GM12873 (cell line): ENCODE measurements around the gene TTC9B.

ENCODE experiments used
- CTCF ChIP-seq: IDR thresholded peaks from 2 replicates; pipeline ENCODE4 v1.5.1; 2012; ENCODE audit warnings: low read depth, mild to moderate bottlenecking, moderate library complexity, low read length, control low read depth; ENCODE audit not compliant: insufficient read depth; ENCODE audit errors: missing control alignments

TTC9B gene

GRCh38 chr19:40217934-40218890, at the start of gene TTC9B:
TSS of gene TTC9B (minus strand) at chr19:40218384. CDS start at chr19:40218381, 3 bp downstream.
- no peak for TF ChIP-seq CTCF

GRCh38 chr19:40267601-40267997, 49.4 kb upstream of the TTC9B start:
- no peak for TF ChIP-seq CTCF

- TF ChIP-seq CTCF = no peak
These were observed 48.9 kb upstream of the TTC9B start for GRCh38 chr19:40266912-40267600.

- no peak for TF ChIP-seq CTCF
These were observed 47.9 kb upstream of the TTC9B start for GRCh38 chr19:40266119-40266518.

GRCh38 chr19:40265763-40266099, 47.5 kb upstream of the TTC9B start:
- no peak for TF ChIP-seq CTCF

- TF ChIP-seq CTCF = no peak
These were observed 47.0 kb upstream of the TTC9B start for GRCh38 chr19:40265055-40265762.
